Measurements from ENCODE around the gene TSPAN33. TPM values are rescaled to one million over a fixed set of nuclear protein-coding genes. Genes with fewer than 3 reads are reported as not detected.

The TSPAN33 gene
- total and polyA plus RNA-seq, 8 donors, result 6.9 to 37.9 (median 16.7) TPM

- H3K4me1 ChIP-seq, result no peaks in the 10 kb centered on the region
- H3K9me3 ChIP-seq, result no peaks in the 10 kb centered on the region
- FAIRE-seq (no peak), ATAC-seq (no peak), DNase-seq (no peak)
- no peaks in the 10 kb centered on the region for H3K27me3 ChIP-seq
- TF ChIP-seq CTCF (IDR thresholded peaks at IDR 0.05), result no peak
- no peaks in the 10 kb centered on the region for H3K36me3 ChIP-seq
- WGBS, 2 donors, result 73 to 79% methylated on average over 2 of the region's 2 CpGs
- H3K4me3 ChIP-seq, result no peak overlapping the region
- H3K27ac ChIP-seq, result no peak overlapping the region
- intact Hi-C loops (cut with DNase I), result no loop called here
These were observed 22.3 kb upstream of the TSPAN33 start for GRCh38 chr7:129122078-129122750.

- Histone ChIP-seq H3K36me3 (no peaks in the 10 kb centered on the region), H3K27ac (no peak overlapping the region), H3K9me3 (no peaks in the 10 kb centered on the region), H3K27me3 (no peaks in the 10 kb centered on the region), H3K4me3 (no peak overlapping the region), H3K4me1 (no peaks in the 10 kb centered on the region)
- intact Hi-C loops (cut with DNase I), result no loop called here
- FAIRE-seq (no peak), DNase-seq (no peak), ATAC-seq (peak in 1 of 4 donors; percentile 57)
- no peak for TF ChIP-seq CTCF (IDR thresholded peaks at IDR 0.05)
- WGBS, 2 donors, result 86 to 88% methylated on average over 4 of the region's 4 CpGs
These were observed 21.6 kb upstream of the TSPAN33 start for GRCh38 chr7:129122751-129123509.

- 81 to 86% methylated on average over 4 of the region's 4 CpGs for WGBS, 2 donors
These were observed 21.0 kb upstream of the TSPAN33 start for GRCh38 chr7:129123510-129123857.

GRCh38 chr7:129126314-129126713 lies 18.2 kb upstream of the TSPAN33 start:
- intact Hi-C loops (cut with DNase I), result no loop called here
- Histone ChIP-seq H3K27me3 (no peaks in the 10 kb centered on the region), H3K27ac (no peak overlapping the region), H3K4me1 (no peaks in the 10 kb centered on the region), H3K36me3 (no peaks in the 10 kb centered on the region), H3K4me3 (no peak overlapping the region), H3K9me3 (no peaks in the 10 kb centered on the region)
- ATAC-seq, result no peak
- no peak for DNase-seq
- no peak for FAIRE-seq
- 32 to 35% methylated on average over 49 to 50 of the region's 50 CpGs for WGBS, 2 donors
- no peak for TF ChIP-seq CTCF (IDR thresholded peaks at IDR 0.05)

More at GRCh38 chr7:129123510-129123857, 21.0 kb upstream of the TSPAN33 start:
- TF ChIP-seq CTCF (IDR thresholded peaks at IDR 0.05), result no peak
- ATAC-seq, result no peak
- H3K4me1 ChIP-seq, result no peaks in the 10 kb centered on the region
- intact Hi-C loops (cut with DNase I), result no loop called here
- no peaks in the 10 kb centered on the region for H3K36me3 ChIP-seq
- no peak for FAIRE-seq
- H3K27ac ChIP-seq, result no peak overlapping the region
- H3K4me3 ChIP-seq, result no peak overlapping the region
- no peaks in the 10 kb centered on the region for H3K9me3 ChIP-seq
- no peak for DNase-seq
- no peaks in the 10 kb centered on the region for H3K27me3 ChIP-seq

- 92 to 96% methylated on average over 17 to 24 of the region's 24 CpGs for WGBS, 2 donors
- no peak overlapping the region for H3K4me3 ChIP-seq
- intact Hi-C loops (cut with DNase I), result no loop called here
- H3K27me3 ChIP-seq, result no peaks in the 10 kb centered on the region
- FAIRE-seq, result no peak
- TF ChIP-seq CTCF (IDR thresholded peaks at IDR 0.05), result no peak
- H3K9me3 ChIP-seq, result no peaks in the 10 kb centered on the region
- H3K4me1 ChIP-seq, result no peaks in the 10 kb centered on the region
- DNase-seq, result no peak
- H3K27ac ChIP-seq, result no peak overlapping the region
- H3K36me3 ChIP-seq, result no peaks in the 10 kb centered on the region
- ATAC-seq, result no peak
These were observed 17.4 kb upstream of the TSPAN33 start for GRCh38 chr7:129127154-129127553.
